Ovary (tissue), 9 donors: ENCODE measurements around the gene MEIS1. TPM values are rescaled to one million over a fixed set of nuclear protein-coding genes. Genes with fewer than 3 reads are reported as not detected.

Experiments
- DNase-seq, 5 donors: peaks; one replicate each; pipeline ENCODE4 v3.0.0-alpha.2; 2019 to 2020
- H3K27ac ChIP-seq, 2 donors: fragments of 200-600 bp; one replicate each; pipeline versions ENCODE4 v1.5.1 to v1.8.0; 2019 to 2022
- H3K27me3 ChIP-seq: fragments of 200-600 bp; one replicate; pipeline ENCODE4 v1.8.0; 2022
- H3K36me3 ChIP-seq: fragments of 200-600 bp; sonication (generic); one replicate; pipeline ENCODE4 v1.5.1; 2019
- H3K4me1 ChIP-seq: one replicate; pipeline ENCODE4 v1.8.1; 2013; ENCODE audit warnings: mild to moderate bottlenecking, moderate library complexity; ENCODE audit not compliant: insufficient read depth
- H3K4me3 ChIP-seq: fragments of 200-600 bp; sonication (generic); one replicate; pipeline ENCODE4 v1.5.1; 2017
- H3K9me3 ChIP-seq, 2 donors: fragments of 200-600 bp in 1 of 2; sonication (generic) in 1 of 2; one replicate each; pipeline versions ENCODE4 v1.5.1 to v1.8.1; 2013 to 2019; ENCODE audit warnings: mild to moderate bottlenecking in 1 of 2, moderate library complexity in 1 of 2
- CTCF ChIP-seq, 3 donors: fragments of 450-650 bp in 2 of 3; fragments of 200-600 bp in 1 of 3; IDR thresholded peaks; one replicate each; pipeline versions ENCODE4 v1.5.1 to v1.8.0; 2016 to 2022; ENCODE audit warnings: antibody characterized with exemption in 3 of 3, mild to moderate bottlenecking in 1 of 3
- EP300 ChIP-seq: sonication (generic); formaldehyde crosslinking; IDR thresholded peaks from one replicate; pipeline ENCODE4 v1.6.1; 2017; ENCODE audit warnings: antibody characterized with exemption
- POLR2A ChIP-seq: fragments of 450-650 bp; IDR thresholded peaks from one replicate; pipeline ENCODE4 v1.6.1; 2017; ENCODE audit warnings: antibody characterized with exemption, mild to moderate bottlenecking, moderate library complexity
- WGBS, 3 donors: extraction: QIAGEN DNeasy Blood & Tissue Kit in 1 of 3; methylation state at CpG; one replicate each; pipeline versions ENCODE4 v1.1.5 to v1.1.7; 2013 to 2017; 5-methylcytosine and 5-hydroxymethylcytosine counted together
- intact Hi-C, 4 donors: fragments of 100-400 bp; cut with DNase I; formaldehyde crosslinking; loops; one replicate each; pipeline versions ENCODE4 v1.11.0 to v1.15.1; 2022 to 2023
- polyA plus RNA-seq, 2 donors: library from polyadenylated mRNA; stranded (reverse); fragments of 200-250 nt in 1 of 2; fragments of 350-450 nt in 1 of 2; fragmentation: Illumina TruSeq in 1 of 2; extraction: RNeasy Lipid Tissue Mini Kit (QIAGEN cat#74804) in 1 of 2; gene quantifications; one replicate each; pipeline ENCODE4 v1.2.3, GENCODE V29; 2013 to 2014
- total RNA-seq, 7 donors: library from RNA; depleted of rRNA in 2 of 7; stranded (reverse); fragments of >200 nt in 2 of 7; fragmentation: NEBNext Ultra II Directional in 3 of 7; extraction: Animal tissue kit (Norgen Biotek cat#: 25700) in 3 of 7; gene quantifications; one replicate each; pipeline versions ENCODE4 v1.1.0 to v1.2.4, GENCODE V29; 2016 to 2023
- donor health status: DM: no; HTN: no; CAD: no; lungs with moderate emphysema.
- donor health status: DM: no; HTN: no; CAD: no.
- donor health status: Bipolar disorder and iron deficiency.
- donor health status: DM: yes; HTN: yes; CAD: no.
- donor health status: DM: no; HTN: no; CAD: no.
- donor health status: DM: yes; HTN: yes; CAD: no.

MEIS1 gene
- total and polyA plus RNA-seq, 9 donors, result 19.4 to 163 (median 80.4) TPM

- TF ChIP-seq POLR2A (no peak), EP300 (no peak), CTCF (IDR thresholded peaks at IDR 0.05) (no peak)
- Histone ChIP-seq H3K27ac (no peak overlapping the region), H3K4me1 (no peaks in the 10 kb centered on the region), H3K9me3 (no peaks in the 10 kb centered on the region), H3K36me3 (no peaks in the 10 kb centered on the region), H3K4me3 (no peak overlapping the region), H3K27me3 (no peaks in the 10 kb centered on the region)
- DNase-seq, result no peak
- WGBS, 3 donors, result 91 to 93% (median 92%) methylated on average over 4 of the region's 4 CpGs
- intact Hi-C loops, result no loop called here
These were observed 172.2 kb downstream of the MEIS1 start for GRCh38 chr2:66607152-66607551.
